ENCODE measurements around the gene CCL7.

Gene CCL7

GRCh38 chr17:34241062-34241461 is 29.0 kb upstream of the CCL7 start:
- no peak overlapping the region for H3K4me3 Mint-ChIP-seq
- no peaks in the 10 kb centered on the region for H3K36me3 Mint-ChIP-seq
- no peaks in the 10 kb centered on the region for H3K27me3 Mint-ChIP-seq
- no peak for ATAC-seq
- H3K4me1 Mint-ChIP-seq, result peaks cover 16% of the 10 kb centered on the region
- no peak overlapping the region for H3K27ac Mint-ChIP-seq
- no peaks in the 10 kb centered on the region for H3K9me3 Mint-ChIP-seq

- ATAC-seq, result peak; percentile 76
- H3K4me3 Mint-ChIP-seq, result no peak overlapping the region
- H3K27me3 Mint-ChIP-seq, result no peaks in the 10 kb centered on the region
- H3K36me3 Mint-ChIP-seq, result no peaks in the 10 kb centered on the region
- peak overlapping the region; percentile 30 for H3K27ac Mint-ChIP-seq
- H3K4me1 Mint-ChIP-seq, result peaks cover 9% of the 10 kb centered on the region
- H3K9me3 Mint-ChIP-seq, result no peaks in the 10 kb centered on the region
These were observed 27.2 kb upstream of the CCL7 start for GRCh38 chr17:34242587-34243363.

- no peak overlapping the region for H3K4me3 Mint-ChIP-seq
These were observed 26.4 kb upstream of the CCL7 start for GRCh38 chr17:34243364-34244320.

GRCh38 chr17:34245351-34245905 is 24.6 kb upstream of the CCL7 start:
- Mint-ChIP-seq H3K27me3 (no peaks in the 10 kb centered on the region), H3K27ac (no peak overlapping the region), H3K4me1 (peaks cover 9% of the 10 kb centered on the region), H3K36me3 (no peaks in the 10 kb centered on the region), H3K9me3 (no peaks in the 10 kb centered on the region), H3K4me3 (no peak overlapping the region)
- ATAC-seq, result no peak

More at GRCh38 chr17:34243364-34244320, 26.4 kb upstream of the CCL7 start:
- Mint-ChIP-seq H3K27ac (no peak overlapping the region), H3K9me3 (no peaks in the 10 kb centered on the region), H3K4me1 (peaks cover 9% of the 10 kb centered on the region), H3K36me3 (no peaks in the 10 kb centered on the region), H3K27me3 (no peaks in the 10 kb centered on the region)
- ATAC-seq, result peak; percentile 65

- no peak overlapping the region for H3K4me3 Mint-ChIP-seq
- H3K9me3 Mint-ChIP-seq, result no peaks in the 10 kb centered on the region
- peaks cover 10% of the 10 kb centered on the region for H3K27me3 Mint-ChIP-seq
- no peaks in the 10 kb centered on the region for H3K36me3 Mint-ChIP-seq
- peak; percentile 68 for ATAC-seq
- H3K27ac Mint-ChIP-seq, result no peak overlapping the region
- H3K4me1 Mint-ChIP-seq, result peaks cover 13% of the 10 kb centered on the region
These were observed 23.6 kb upstream of the CCL7 start for GRCh38 chr17:34246446-34246845.

GRCh38 chr17:34246881-34247280 is 23.1 kb upstream of the CCL7 start:
- H3K9me3 Mint-ChIP-seq, result no peaks in the 10 kb centered on the region

GRCh38 chr17:34248511-34249024 is 21.5 kb upstream of the CCL7 start:
- no peak overlapping the region for H3K4me3 Mint-ChIP-seq

More at GRCh38 chr17:34246881-34247280, 23.1 kb upstream of the CCL7 start:
- peaks cover 14% of the 10 kb centered on the region for H3K27me3 Mint-ChIP-seq
- no peak overlapping the region for H3K4me3 Mint-ChIP-seq
- peaks cover 17% of the 10 kb centered on the region for H3K4me1 Mint-ChIP-seq
- no peak overlapping the region for H3K27ac Mint-ChIP-seq
- H3K36me3 Mint-ChIP-seq, result no peaks in the 10 kb centered on the region
- ATAC-seq, result no peak

GRCh38 chr17:34249061-34249460 is 21.0 kb upstream of the CCL7 start:
- H3K4me3 Mint-ChIP-seq, result no peak overlapping the region
- peaks cover 21% of the 10 kb centered on the region for H3K4me1 Mint-ChIP-seq
- H3K27me3 Mint-ChIP-seq, result peaks cover 14% of the 10 kb centered on the region
- H3K27ac Mint-ChIP-seq, result no peak overlapping the region
- no peaks in the 10 kb centered on the region for H3K9me3 Mint-ChIP-seq
- ATAC-seq, result no peak
- no peaks in the 10 kb centered on the region for H3K36me3 Mint-ChIP-seq

More at GRCh38 chr17:34248511-34249024, 21.5 kb upstream of the CCL7 start:
- Mint-ChIP-seq H3K9me3 (no peaks in the 10 kb centered on the region), H3K4me1 (peaks cover 21% of the 10 kb centered on the region), H3K36me3 (no peaks in the 10 kb centered on the region), H3K27me3 (peaks cover 14% of the 10 kb centered on the region), H3K27ac (no peak overlapping the region)
- ATAC-seq, result no peak

- Mint-ChIP-seq H3K36me3 (no peaks in the 10 kb centered on the region), H3K27ac (no peak overlapping the region), H3K9me3 (no peaks in the 10 kb centered on the region), H3K4me1 (peaks cover 21% of the 10 kb centered on the region), H3K4me3 (no peak overlapping the region), H3K27me3 (peaks cover 14% of the 10 kb centered on the region)
- ATAC-seq, result no peak
These were observed 20.5 kb upstream of the CCL7 start for GRCh38 chr17:34249478-34249877.

- Mint-ChIP-seq H3K9me3 (no peaks in the 10 kb centered on the region), H3K27me3 (peaks cover 31% of the 10 kb centered on the region), H3K4me3 (no peak overlapping the region), H3K4me1 (peaks cover 30% of the 10 kb centered on the region), H3K36me3 (no peaks in the 10 kb centered on the region), H3K27ac (no peak overlapping the region)
- no peak for ATAC-seq
These were observed 18.8 kb upstream of the CCL7 start for GRCh38 chr17:34251186-34251585.

- Mint-ChIP-seq H3K36me3 (no peaks in the 10 kb centered on the region), H3K9me3 (no peaks in the 10 kb centered on the region), H3K27ac (no peak overlapping the region), H3K4me1 (peaks cover 30% of the 10 kb centered on the region), H3K27me3 (peaks cover 39% of the 10 kb centered on the region), H3K4me3 (no peak overlapping the region)
- peak; percentile 88 for ATAC-seq
These were observed 18.0 kb upstream of the CCL7 start for GRCh38 chr17:34252095-34252443.

GRCh38 chr17:34252444-34253138 is 17.4 kb upstream of the CCL7 start:
- peak; percentile 58 for ATAC-seq

GRCh38 chr17:34253139-34253525 is 16.9 kb upstream of the CCL7 start:
- Mint-ChIP-seq H3K9me3 (no peaks in the 10 kb centered on the region), H3K27ac (no peak overlapping the region), H3K4me3 (no peak overlapping the region), H3K27me3 (peaks cover 50% of the 10 kb centered on the region), H3K36me3 (no peaks in the 10 kb centered on the region), H3K4me1 (peaks cover 30% of the 10 kb centered on the region)
- no peak for ATAC-seq

More at GRCh38 chr17:34252444-34253138, 17.4 kb upstream of the CCL7 start:
- no peak overlapping the region for H3K27ac Mint-ChIP-seq
- H3K4me1 Mint-ChIP-seq, result peaks cover 30% of the 10 kb centered on the region
- H3K9me3 Mint-ChIP-seq, result no peaks in the 10 kb centered on the region
- H3K27me3 Mint-ChIP-seq, result peaks cover 45% of the 10 kb centered on the region
- H3K4me3 Mint-ChIP-seq, result no peak overlapping the region
- H3K36me3 Mint-ChIP-seq, result no peaks in the 10 kb centered on the region

GRCh38 chr17:34254146-34254545 is 15.9 kb upstream of the CCL7 start:
- H3K9me3 Mint-ChIP-seq, result no peaks in the 10 kb centered on the region
- H3K27ac Mint-ChIP-seq, result no peak overlapping the region
- no peaks in the 10 kb centered on the region for H3K36me3 Mint-ChIP-seq
- peaks cover 30% of the 10 kb centered on the region for H3K4me1 Mint-ChIP-seq
- peaks cover 56% of the 10 kb centered on the region for H3K27me3 Mint-ChIP-seq
- no peak for ATAC-seq
- H3K4me3 Mint-ChIP-seq, result no peak overlapping the region

All from stimulated activated memory B cell treated with anti-CD40 and anti-IgM and Interleukin-4, amounts not matched to agents 10 μg/mL and 1 μg/mL and 100 μg/mL, for 72 hours (primary cell).